VCaP (cell line): ENCODE measurements around the gene SHC4.
A peak's percentile ranks its signal among the peaks of the same experiment; 100 is the strongest.

Experiments
- H3K27ac ChIP-seq: fragments of 450-650 bp; 2 replicates; pipeline ENCODE4 v1.5.1; 2017
- TF ChIP-seq, protein P1 (sequence below): fragments of 450-650 bp; conservative IDR thresholded peaks from 2 replicates; pipeline ENCODE4 v1.5.1; 2017; ENCODE audit warnings: mild to moderate bottlenecking, moderate library complexity

SHC4 gene

GRCh38 chr15:48869966-48870365, 93.8 kb downstream of the SHC4 start:
- TF ChIP-seq, protein P1, sequence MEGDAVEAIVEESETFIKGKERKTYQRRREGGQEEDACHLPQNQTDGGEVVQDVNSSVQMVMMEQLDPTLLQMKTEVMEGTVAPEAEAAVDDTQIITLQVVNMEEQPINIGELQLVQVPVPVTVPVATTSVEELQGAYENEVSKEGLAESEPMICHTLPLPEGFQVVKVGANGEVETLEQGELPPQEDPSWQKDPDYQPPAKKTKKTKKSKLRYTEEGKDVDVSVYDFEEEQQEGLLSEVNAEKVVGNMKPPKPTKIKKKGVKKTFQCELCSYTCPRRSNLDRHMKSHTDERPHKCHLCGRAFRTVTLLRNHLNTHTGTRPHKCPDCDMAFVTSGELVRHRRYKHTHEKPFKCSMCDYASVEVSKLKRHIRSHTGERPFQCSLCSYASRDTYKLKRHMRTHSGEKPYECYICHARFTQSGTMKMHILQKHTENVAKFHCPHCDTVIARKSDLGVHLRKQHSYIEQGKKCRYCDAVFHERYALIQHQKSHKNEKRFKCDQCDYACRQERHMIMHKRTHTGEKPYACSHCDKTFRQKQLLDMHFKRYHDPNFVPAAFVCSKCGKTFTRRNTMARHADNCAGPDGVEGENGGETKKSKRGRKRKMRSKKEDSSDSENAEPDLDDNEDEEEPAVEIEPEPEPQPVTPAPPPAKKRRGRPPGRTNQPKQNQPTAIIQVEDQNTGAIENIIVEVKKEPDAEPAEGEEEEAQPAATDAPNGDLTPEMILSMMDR, result no peak
- H3K27ac ChIP-seq, result no peak overlapping the region

DNA sequence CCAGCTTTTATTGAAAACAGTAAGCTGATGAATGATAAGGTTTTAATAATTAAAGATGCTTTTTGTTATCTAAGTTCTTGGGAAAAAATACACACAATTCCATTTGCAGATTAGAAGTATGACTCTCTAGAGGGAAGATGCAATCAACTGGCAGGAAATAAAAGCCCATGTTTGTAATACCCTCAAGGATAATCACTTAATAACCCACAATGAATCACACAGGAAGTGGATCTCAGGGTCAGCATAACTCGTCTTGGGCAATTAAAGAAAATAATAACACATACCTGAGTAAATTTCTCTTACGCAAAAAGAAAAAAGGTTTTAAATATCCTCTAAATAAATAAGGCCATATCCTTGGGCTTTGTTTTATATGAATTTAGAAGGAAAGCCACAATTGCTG, 95.2 kb downstream of the SHC4 start:
- TF ChIP-seq, protein P1, result no peak
- H3K27ac ChIP-seq, result no peak overlapping the region

DNA sequence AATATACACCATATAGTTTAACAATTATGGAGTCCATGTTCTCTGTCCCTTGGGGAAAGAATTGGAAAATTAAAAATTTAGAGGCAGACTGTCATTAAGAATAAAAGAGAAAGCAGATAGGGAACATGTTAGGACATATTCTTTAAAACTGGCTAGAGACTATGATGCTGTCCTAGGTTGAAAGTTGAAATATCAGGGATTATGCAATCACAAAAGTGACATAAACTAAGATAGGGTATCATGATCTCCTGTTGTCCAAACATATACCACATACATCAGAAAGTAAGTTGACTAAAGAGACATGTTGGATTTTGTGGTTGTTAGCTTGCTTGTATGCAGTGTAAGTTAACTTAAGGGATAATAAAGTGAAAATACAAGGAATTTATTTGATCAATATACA, 95.7 kb downstream of the SHC4 start:
- H3K27ac ChIP-seq, result no peak overlapping the region
- TF ChIP-seq, protein P1, result no peak

DNA sequence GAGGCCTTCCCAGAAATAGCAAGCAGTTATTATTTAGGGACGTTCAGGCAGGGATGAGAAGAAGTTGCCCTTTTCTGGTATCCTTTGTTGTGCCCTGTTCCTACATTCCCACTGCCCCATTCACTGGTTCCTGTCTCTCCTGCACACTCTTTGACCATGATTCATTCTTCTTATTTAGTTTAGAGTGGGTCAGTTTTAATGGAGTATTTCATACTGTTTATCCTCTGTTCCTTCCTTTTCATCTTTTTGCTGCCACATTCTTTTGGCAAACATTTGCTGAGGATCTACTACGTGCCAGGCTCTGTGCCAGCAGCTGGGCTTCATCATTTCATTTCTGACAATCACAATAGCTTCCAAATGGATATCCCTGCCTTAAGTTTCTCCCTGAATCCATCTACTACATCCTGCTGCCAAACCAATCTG, 97.6 kb downstream of the SHC4 start:
- no peak overlapping the region for H3K27ac ChIP-seq
- TF ChIP-seq, protein P1, result no peak

DNA sequence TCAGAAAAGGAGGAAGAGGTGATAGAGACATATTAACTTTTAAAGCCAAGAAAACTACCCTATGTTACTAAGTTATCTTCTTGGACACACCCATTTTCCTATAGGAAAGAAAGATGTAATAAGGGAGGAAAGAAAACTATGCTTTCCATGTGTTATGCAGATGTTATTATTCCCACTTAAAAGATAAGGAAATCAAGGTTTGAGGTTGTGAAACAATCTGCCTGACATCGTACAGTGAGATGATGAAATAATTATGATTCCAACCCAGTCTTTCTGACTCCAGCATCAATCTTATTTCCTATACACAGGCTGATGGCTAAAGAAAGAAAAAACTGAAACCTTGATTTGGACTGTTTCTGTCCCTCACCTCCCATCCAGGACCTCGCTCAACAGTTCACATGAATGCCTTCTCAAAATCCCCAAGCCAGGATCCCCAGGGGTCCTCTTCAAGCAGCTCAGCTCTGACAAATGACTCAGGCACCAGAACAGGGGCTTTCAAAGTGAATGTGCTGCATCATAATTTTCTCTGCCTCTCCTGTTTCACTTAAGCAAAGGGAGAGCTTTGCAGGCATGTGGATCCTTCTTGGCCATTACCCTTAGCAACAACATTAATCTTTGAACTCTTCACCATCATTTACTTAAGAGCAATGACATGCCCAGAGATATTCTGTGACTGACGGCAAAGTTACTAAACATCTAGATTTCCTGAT, 98.2 kb downstream of the SHC4 start:
- no peak overlapping the region for H3K27ac ChIP-seq
- TF ChIP-seq, protein P1, result no peak

- no peak overlapping the region for H3K27ac ChIP-seq
- TF ChIP-seq, protein P1, result no peak
Observed at GRCh38 chr15:48862705-48863104, 101.0 kb downstream of the SHC4 start.

- TF ChIP-seq, protein P1, result peak; percentile 92
- no peak overlapping the region for H3K27ac ChIP-seq
Observed at GRCh38 chr15:48861813-48862431, 101.8 kb downstream of the SHC4 start.
